Measurements from ENCODE around the gene ASMT.

DNA sequence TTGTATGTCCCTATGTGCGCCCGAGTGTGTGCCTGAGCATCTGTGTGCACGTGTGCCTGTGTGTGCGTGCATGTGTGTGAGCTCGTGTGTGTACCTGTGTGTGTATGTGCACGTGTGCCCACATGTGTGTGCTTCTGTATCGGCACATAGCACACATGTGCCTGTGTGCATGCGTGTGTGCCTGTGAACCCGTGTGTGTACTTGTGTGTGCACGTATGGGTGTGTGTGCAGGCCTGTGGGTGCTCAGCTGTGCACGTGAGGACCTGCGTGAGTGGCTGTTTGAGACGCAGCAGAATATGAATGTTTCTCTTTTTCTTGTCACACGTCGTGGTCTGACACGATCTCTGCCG is 19.2 kb upstream of the ASMT start:
- TF ChIP-seq CEBPB (IDR thresholded peaks at IDR 0.05; ENCODE audit: low read depth) (no peak), TCF7L2 (IDR thresholded peaks at IDR 0.05; ENCODE audit: borderline replicate concordance, extremely low read depth, insufficient read depth, insufficient read length) (no peak), CTCF (IDR thresholded peaks at IDR 0.05 in 2 of 3, conservative IDR thresholded peaks at IDR 0.05 in 1 of 3; ENCODE audit: borderline replicate concordance in 1 of 3, insufficient read depth in 1 of 3, low read depth in 2 of 3, low read length in 2 of 3) (no peak)
